ENCODE data around the gene CYTL1. TPM values are rescaled to one million over a fixed set of nuclear protein-coding genes. Genes with fewer than 3 reads are reported as not detected.

The CYTL1 gene
- total and polyA plus RNA-seq, 11 donors, result 0.78 to 2.5 (median 0.93) TPM; not detected in 8

DNA sequence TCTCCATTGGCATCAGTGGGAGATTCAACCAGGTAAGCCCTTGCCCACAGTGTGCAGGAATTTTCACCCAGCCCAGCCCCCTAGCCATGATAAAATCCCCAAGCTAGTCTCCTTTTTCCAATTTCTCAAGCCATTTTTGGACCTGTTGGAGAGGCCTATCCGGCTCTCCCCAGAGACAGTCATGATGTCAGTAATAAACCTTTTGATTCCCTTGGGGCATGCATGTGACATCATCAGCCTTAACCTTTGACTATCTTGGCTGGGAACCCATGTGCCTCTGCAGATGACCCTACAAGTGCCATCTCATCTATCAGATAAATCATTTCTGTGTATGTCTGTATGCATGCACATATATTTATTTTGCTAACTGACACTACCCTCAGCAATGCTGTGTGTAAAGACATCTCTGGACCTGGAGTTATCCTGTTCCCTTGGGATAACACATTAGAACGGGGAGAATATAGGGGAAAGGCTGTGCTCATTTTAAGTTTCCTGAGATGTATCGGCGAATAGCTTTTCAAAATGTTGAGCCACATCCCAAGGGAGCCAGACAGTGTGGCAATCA, 51.0 kb downstream of the CYTL1 start:
- Histone ChIP-seq H3K4me1 (no peaks in the 10 kb centered on the region), H3K9me3 (peaks cover 0 to 16% (median 7%) of the 10 kb centered on the region in 12 donors), H3K27ac (no peak overlapping the region), H3K4me3 (no peak overlapping the region), H3K36me3 (no peaks in the 10 kb centered on the region), H3K27me3 (peaks cover 0 to 4% (median 0%) of the 10 kb centered on the region in 9 donors)
- no peak for TF ChIP-seq POLR2A (IDR thresholded peaks at IDR 0.05)
- TF ChIP-seq CTCF (IDR thresholded peaks at IDR 0.05), result no peak
- WGBS, 4 donors, result 63 to 82% (median 73%) methylated on average over 4 of the region's 4 CpGs
- intact Hi-C loops (cut with DNase I), result no loop called here
- no peak for DNase-seq
- peak in 1 of 4 donors; percentile 20 for ATAC-seq

Other genes with a start within 250 kb of the CYTL1 start
- gene MSX1, start 159.8 kb downstream of the CYTL1 start, total RNA-seq, result 1 to 10 TPM; 2.7 to 7.4 (median 4.2) TPM
- 1 to 10 TPM; 2.2 to 3.0 TPM for gene MSX1, start 159.8 kb downstream of the CYTL1 start, polyA plus RNA-seq
- gene STK32B, start 32.0 kb upstream of the CYTL1 start, total RNA-seq, result 1 to 10 TPM in 2 of 9 donors, under 1 TPM in 7; 0.13 to 2.0 (median 0.27) TPM
- gene STK32B, start 32.0 kb upstream of the CYTL1 start, polyA plus RNA-seq, result under 1 TPM; 0.08 to 0.14 TPM

Measured in heart left ventricle (tissue), 16 donors.